Mesendoderm (in vitro differentiated cells): ENCODE measurements around the gene ZNF25.
"Not testable (repeated sequence)": the region's sequence is repeated elsewhere in the genome, so short reads cannot be mapped to it uniquely, and the experiment has no call there.

ENCODE experiments used
- DNase-seq: peaks from one replicate; pipeline ENCODE4 v3.0.0; 2013
- H2AK5ac ChIP-seq: 2 replicates; pipeline ENCODE4 v1.6.1; 2013; ENCODE audit warnings: low read length, inconsistent platforms
- H2BK120ac ChIP-seq: 2 replicates; pipeline ENCODE4 v1.6.1; 2013; ENCODE audit warnings: low read depth, mild to moderate bottlenecking, low read length, moderate library complexity, mixed read lengths
- H2BK15ac ChIP-seq: replicated peaks from 2 replicates; pipeline ENCODE4 v1.6.1; 2013; ENCODE audit warnings: low read depth, mild to moderate bottlenecking, moderate library complexity
- H2BK5ac ChIP-seq: 2 replicates; pipeline ENCODE4 v1.6.1; 2013; ENCODE audit warnings: low read length, inconsistent platforms
- H3K18ac ChIP-seq: 2 replicates; pipeline ENCODE4 v1.6.1; 2013; ENCODE audit warnings: mild to moderate bottlenecking, low read length, mixed read lengths
- H3K23ac ChIP-seq: one replicate; pipeline ENCODE4 v1.6.1; 2013; ENCODE audit warnings: low read length
- H3K27ac ChIP-seq: 2 replicates; pipeline ENCODE4 v1.5.1; 2013; ENCODE audit warnings: low read depth, mild to moderate bottlenecking, inconsistent platforms, low read length, moderate library complexity
- H3K27me3 ChIP-seq: 2 replicates; pipeline ENCODE4 v1.6.1; 2013; ENCODE audit warnings: low read length, control low read depth, mild to moderate bottlenecking, inconsistent platforms; ENCODE audit not compliant: insufficient read depth, poor library complexity
- H3K36me3 ChIP-seq: 2 replicates; pipeline ENCODE4 v1.6.1; 2013; ENCODE audit warnings: low read length, inconsistent platforms; ENCODE audit not compliant: control insufficient read depth, insufficient read depth
- H3K4ac ChIP-seq: one replicate; pipeline ENCODE4 v1.6.1; 2013; ENCODE audit warnings: low read depth, mild to moderate bottlenecking, low read length, moderate library complexity
- H3K4me1 ChIP-seq: 2 replicates; pipeline ENCODE4 v1.6.1; 2013; ENCODE audit warnings: low read depth, low read length, inconsistent platforms; ENCODE audit not compliant: control insufficient read depth
- H3K4me2 ChIP-seq: 2 replicates; pipeline ENCODE4 v1.6.1; 2013; ENCODE audit warnings: low read length
- H3K4me3 ChIP-seq: 2 replicates; pipeline ENCODE4 v1.5.1; 2013; ENCODE audit warnings: mild to moderate bottlenecking, low read length
- H3K56ac ChIP-seq: one replicate; pipeline ENCODE4 v1.6.1; 2013; ENCODE audit warnings: low read length
- H3K79me1 ChIP-seq: 2 replicates; pipeline ENCODE4 v1.6.1; 2013; ENCODE audit warnings: low read length, inconsistent platforms
- H3K79me2 ChIP-seq: 2 replicates; pipeline ENCODE4 v1.6.1; 2013; ENCODE audit warnings: mild to moderate bottlenecking, low read length; ENCODE audit not compliant: control insufficient read depth, insufficient read depth
- H3K9ac ChIP-seq: 2 replicates; pipeline ENCODE4 v1.6.1; 2013; ENCODE audit warnings: low read length, inconsistent platforms
- H4K5ac ChIP-seq: one replicate; pipeline ENCODE4 v1.6.1; 2013; ENCODE audit warnings: low read length
- H4K8ac ChIP-seq: one replicate; pipeline ENCODE4 v1.6.1; 2013; ENCODE audit warnings: low read depth, mild to moderate bottlenecking, control low read depth, low read length, moderate library complexity
- WGBS: extraction: QIAGEN DNeasy Blood & Tissue Kit; methylation state at CpG from one replicate; pipeline ENCODE4 v1.1.7; 2013; ENCODE audit warnings: low lambda C conversion rate, missing lambda C conversion rate; ENCODE audit not compliant: insufficient coverage; ENCODE audit errors: extremely low coverage; 5-methylcytosine and 5-hydroxymethylcytosine counted together

ZNF25 gene

DNA sequence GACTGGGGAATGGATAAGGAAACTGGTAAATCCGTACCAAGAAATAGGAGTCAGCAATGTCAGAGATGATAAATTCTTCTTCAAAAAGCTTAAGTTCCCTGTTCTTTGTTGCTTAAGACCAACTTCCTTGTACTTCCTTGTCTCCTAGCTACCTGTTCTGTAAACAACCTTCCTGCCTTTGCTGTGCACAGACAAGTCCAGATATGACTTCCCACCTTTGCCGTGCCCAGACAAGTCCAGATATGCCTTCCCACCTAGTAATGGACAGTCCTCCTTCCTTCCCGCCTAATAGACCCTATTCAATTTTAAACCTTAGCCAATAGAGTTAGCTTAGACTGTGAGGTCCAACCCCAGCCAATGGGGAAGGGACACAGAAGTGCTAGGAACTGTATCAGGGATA, 31.5 kb upstream of the ZNF25 start:
- Histone ChIP-seq H3K79me1 (no peaks in the 10 kb centered on the region), H2BK120ac (no peak overlapping the region), H3K9ac (no peak overlapping the region), H2BK15ac (no peak overlapping the region), H4K8ac (no peak overlapping the region), H3K56ac (no peak overlapping the region), H3K4me1 (no peaks in the 10 kb centered on the region), H3K4me2 (no peak overlapping the region), H3K27ac (no peak overlapping the region), H3K18ac (no peak overlapping the region), H3K27me3 (no peaks in the 10 kb centered on the region), H3K4me3 (no peak overlapping the region), H4K5ac (no peak overlapping the region), H2BK5ac (no peak overlapping the region), H3K4ac (no peak overlapping the region), H3K36me3 (no peaks in the 10 kb centered on the region), H3K23ac (no peak overlapping the region), H3K79me2 (peaks cover 2% of the 10 kb centered on the region), H2AK5ac (no peak overlapping the region)
- no peak for DNase-seq
- no CpG with 5 or more reads among the region's 3 CpGs for WGBS

DNA sequence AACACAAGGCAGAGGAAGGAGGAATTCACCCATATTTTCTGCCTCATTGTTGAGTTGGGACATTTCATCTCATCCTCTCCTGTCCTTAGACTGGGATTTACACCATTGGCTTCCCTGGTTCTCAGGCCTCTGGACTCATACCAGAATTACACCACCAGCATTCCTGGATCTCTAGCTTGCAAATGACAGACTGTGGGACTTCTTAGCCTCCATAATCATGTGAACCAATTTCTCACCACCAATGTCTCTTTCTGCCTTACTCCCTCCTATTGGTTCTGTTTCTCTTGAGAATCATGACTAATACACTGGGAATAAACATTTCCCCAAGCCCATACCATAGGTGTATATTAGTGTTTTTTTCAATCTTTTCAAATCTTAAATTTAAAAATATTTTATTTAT, 31.1 kb upstream of the ZNF25 start:
- no peak overlapping the region for H3K56ac ChIP-seq
- H3K4ac ChIP-seq = no peak overlapping the region
- no peak overlapping the region for H3K4me3 ChIP-seq
- H4K5ac ChIP-seq = no peak overlapping the region
- peaks cover 2% of the 10 kb centered on the region for H3K79me2 ChIP-seq
- no peak overlapping the region for H2BK120ac ChIP-seq
- no peak overlapping the region for H3K9ac ChIP-seq
- no peak overlapping the region for H3K27ac ChIP-seq
- no peak for DNase-seq
- no peak overlapping the region for H2BK5ac ChIP-seq
- H3K23ac ChIP-seq = no peak overlapping the region
- no peaks in the 10 kb centered on the region for H3K27me3 ChIP-seq
- no peaks in the 10 kb centered on the region for H3K4me1 ChIP-seq
- no peaks in the 10 kb centered on the region for H3K36me3 ChIP-seq
- H3K4me2 ChIP-seq = no peak overlapping the region
- no peaks in the 10 kb centered on the region for H3K79me1 ChIP-seq
- no peak overlapping the region for H4K8ac ChIP-seq
- H3K18ac ChIP-seq = no peak overlapping the region
- H2AK5ac ChIP-seq = no peak overlapping the region
- no peak overlapping the region for H2BK15ac ChIP-seq

DNA sequence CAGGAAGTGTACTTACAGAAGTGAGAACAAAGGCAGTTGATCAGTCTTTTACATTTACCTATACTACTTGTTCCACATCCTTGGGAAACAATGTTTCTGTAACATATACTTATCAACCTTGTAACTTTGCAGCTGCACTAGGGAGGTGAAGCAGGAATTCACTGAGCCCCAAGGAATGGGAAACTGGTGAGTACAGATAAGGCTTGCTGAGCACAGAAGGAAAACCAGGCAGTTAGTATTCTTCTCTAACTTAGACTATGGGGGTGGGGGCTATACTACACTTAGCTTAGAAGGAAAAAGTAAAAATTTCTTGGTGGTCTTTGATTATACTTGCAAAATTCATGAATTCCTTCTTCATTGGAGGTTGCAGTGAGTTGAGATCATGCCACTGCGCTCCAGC, 27.1 kb upstream of the ZNF25 start:
- H3K4me3 ChIP-seq = no peak overlapping the region
- no peaks in the 10 kb centered on the region for H3K27me3 ChIP-seq
- H2AK5ac ChIP-seq = no peak overlapping the region
- H3K23ac ChIP-seq = no peak overlapping the region
- no peaks in the 10 kb centered on the region for H3K79me2 ChIP-seq
- no peak overlapping the region for H2BK15ac ChIP-seq
- DNase-seq = no peak
- no peak overlapping the region for H4K5ac ChIP-seq
- H3K27ac ChIP-seq = no peak overlapping the region
- H3K4me2 ChIP-seq = no peak overlapping the region
- H3K4ac ChIP-seq = no peak overlapping the region
- H3K9ac ChIP-seq = no peak overlapping the region
- WGBS = no CpG with 5 or more reads among the region's 1 CpG
- H3K79me1 ChIP-seq = no peaks in the 10 kb centered on the region
- no peaks in the 10 kb centered on the region for H3K36me3 ChIP-seq
- no peak overlapping the region for H3K18ac ChIP-seq
- H2BK120ac ChIP-seq = no peak overlapping the region
- no peak overlapping the region for H3K56ac ChIP-seq
- no peaks in the 10 kb centered on the region for H3K4me1 ChIP-seq
- H2BK5ac ChIP-seq = no peak overlapping the region
- H4K8ac ChIP-seq = no peak overlapping the region

DNA sequence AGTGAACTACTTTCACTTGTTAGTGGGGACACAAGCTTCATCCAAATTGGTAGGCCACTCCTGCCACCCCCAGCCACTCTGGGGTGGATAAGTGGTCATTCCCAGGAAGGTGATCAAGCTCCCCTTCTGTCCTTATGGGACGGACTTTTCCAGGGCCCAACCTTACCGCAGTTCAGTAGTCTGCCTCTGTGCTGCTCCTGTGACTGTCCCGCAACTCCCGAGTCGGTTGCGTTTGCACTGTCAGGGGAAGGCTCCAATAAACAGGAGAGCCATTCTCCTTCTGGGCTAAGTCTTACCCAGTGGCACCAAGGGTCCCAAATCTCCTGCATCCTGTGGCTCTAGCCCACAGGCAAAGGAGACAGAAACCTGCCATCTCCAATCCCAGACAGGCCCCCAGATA, 26.6 kb upstream of the ZNF25 start:
- no peak overlapping the region for H2BK15ac ChIP-seq
- no peak for DNase-seq
- no CpG with 5 or more reads among the region's 6 CpGs for WGBS
- H2AK5ac ChIP-seq = no peak overlapping the region
- no peaks in the 10 kb centered on the region for H3K36me3 ChIP-seq
- H3K4ac ChIP-seq = no peak overlapping the region
- H2BK120ac ChIP-seq = no peak overlapping the region
- no peak overlapping the region for H3K56ac ChIP-seq
- H3K79me2 ChIP-seq = no peaks in the 10 kb centered on the region
- H3K4me3 ChIP-seq = no peak overlapping the region
- no peaks in the 10 kb centered on the region for H3K4me1 ChIP-seq
- H3K4me2 ChIP-seq = no peak overlapping the region
- no peak overlapping the region for H4K5ac ChIP-seq
- no peak overlapping the region for H4K8ac ChIP-seq
- H3K9ac ChIP-seq = no peak overlapping the region
- no peak overlapping the region for H3K27ac ChIP-seq
- no peak overlapping the region for H3K18ac ChIP-seq
- no peaks in the 10 kb centered on the region for H3K79me1 ChIP-seq
- no peak overlapping the region for H2BK5ac ChIP-seq
- no peaks in the 10 kb centered on the region for H3K27me3 ChIP-seq
- no peak overlapping the region for H3K23ac ChIP-seq

DNA sequence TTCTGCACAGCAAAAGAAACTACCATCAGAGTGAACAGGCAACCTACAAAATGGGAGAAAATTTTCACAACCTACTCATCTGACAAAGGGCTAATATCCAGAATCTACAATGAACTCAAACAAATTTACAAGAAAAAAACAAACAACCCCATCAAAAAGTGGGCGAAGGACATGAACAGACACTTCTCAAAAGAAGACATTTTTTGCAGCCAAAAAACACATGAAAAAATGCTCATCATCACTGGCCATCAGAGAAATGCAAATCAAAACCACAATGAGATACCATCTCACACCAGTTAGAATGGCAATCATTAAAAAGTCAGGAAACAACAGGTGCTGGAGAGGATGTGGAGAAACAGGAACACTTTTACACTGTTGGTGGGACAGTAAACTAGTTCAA, 24.0 kb upstream of the ZNF25 start:
- H2BK5ac ChIP-seq, H3K18ac ChIP-seq, H3K36me3 ChIP-seq, H3K79me2 ChIP-seq, H3K4me3 ChIP-seq, H3K79me1 ChIP-seq, DNase-seq, H3K9ac ChIP-seq, H2BK120ac ChIP-seq, H3K27ac ChIP-seq, H3K4me1 ChIP-seq, H3K4me2 ChIP-seq, H3K23ac ChIP-seq, H3K27me3 ChIP-seq, H4K8ac ChIP-seq, H2BK15ac ChIP-seq, H2AK5ac ChIP-seq, H3K56ac ChIP-seq, H4K5ac ChIP-seq, H3K4ac ChIP-seq: not testable (repeated sequence)
- WGBS = no CpG with 5 or more reads among the region's 1 CpG

DNA sequence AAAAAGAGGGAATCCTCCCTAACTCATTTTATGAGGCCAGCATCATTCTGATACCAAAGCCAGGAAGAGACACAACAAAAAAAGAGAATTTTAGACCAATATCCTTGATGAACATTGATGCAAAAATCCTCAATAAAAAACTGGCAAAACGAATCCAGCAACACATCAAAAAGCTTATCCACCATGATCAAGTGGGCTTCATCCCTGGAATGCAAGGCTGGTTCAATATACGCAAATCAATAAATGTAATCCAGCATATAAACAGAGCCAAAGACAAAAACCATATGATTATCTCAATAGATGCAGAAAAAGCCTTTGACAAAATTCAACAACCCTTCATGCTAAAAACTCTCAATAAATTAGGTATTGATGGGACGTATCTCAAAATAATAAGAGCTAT, 22.5 kb upstream of the ZNF25 start:
- H2BK120ac ChIP-seq, H3K23ac ChIP-seq, H3K36me3 ChIP-seq, H3K18ac ChIP-seq, H3K4me3 ChIP-seq, H2BK15ac ChIP-seq, H3K79me1 ChIP-seq, H2BK5ac ChIP-seq, H3K27ac ChIP-seq, H3K4ac ChIP-seq, DNase-seq, H3K4me1 ChIP-seq, H3K56ac ChIP-seq, H3K9ac ChIP-seq, H3K4me2 ChIP-seq, H4K5ac ChIP-seq, H2AK5ac ChIP-seq, H3K79me2 ChIP-seq, H3K27me3 ChIP-seq, H4K8ac ChIP-seq: not testable (repeated sequence)
- no CpG with 5 or more reads among the region's 3 CpGs for WGBS
